HG03196 (cell line): ENCODE measurements around the gene TGFBRAP1.
"Not testable (repeated sequence)": the region's sequence is repeated elsewhere in the genome, so short reads cannot be mapped to it uniquely, and the experiment has no call there.

ENCODE experiments used
- ATAC-seq: cut with Tn5 transposase; IDR thresholded peaks from one replicate; pipeline ENCODE4 v1.9.1; 2021; ENCODE audit not compliant: unreplicated experiment

The TGFBRAP1 gene

GRCh38 chr2:105283532-105283931 is 46.0 kb downstream of the TGFBRAP1 start:
- no peak for ATAC-seq

DNA sequence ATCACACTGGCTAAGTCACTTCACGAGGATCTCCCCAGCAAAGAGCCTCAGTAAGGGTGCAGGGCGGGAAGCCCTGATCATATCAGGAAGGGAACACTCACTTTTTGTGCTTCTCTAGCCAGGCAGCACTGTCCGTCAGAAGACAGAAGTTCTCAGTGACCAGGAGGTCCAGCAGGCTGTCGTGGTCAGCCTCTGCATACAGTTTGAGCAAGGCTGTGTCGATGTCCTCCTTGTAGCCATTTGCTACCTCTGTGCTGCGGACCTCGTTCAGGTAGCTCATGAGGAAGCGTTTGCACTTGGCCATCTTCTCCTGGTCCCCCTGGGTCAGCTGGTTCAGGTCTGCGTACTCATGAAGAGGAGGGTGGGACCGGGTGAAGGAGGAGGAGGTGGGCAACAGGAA is 49.3 kb downstream of the TGFBRAP1 start:
- no peak for ATAC-seq

- no peak for ATAC-seq
Measured at GRCh38 chr2:105279126-105279525, 50.4 kb downstream of the TGFBRAP1 start.

GRCh38 chr2:105278654-105279053 is 50.9 kb downstream of the TGFBRAP1 start:
- ATAC-seq, result no peak

GRCh38 chr2:105274046-105274445 is 55.5 kb downstream of the TGFBRAP1 start:
- ATAC-seq, result no peak

DNA sequence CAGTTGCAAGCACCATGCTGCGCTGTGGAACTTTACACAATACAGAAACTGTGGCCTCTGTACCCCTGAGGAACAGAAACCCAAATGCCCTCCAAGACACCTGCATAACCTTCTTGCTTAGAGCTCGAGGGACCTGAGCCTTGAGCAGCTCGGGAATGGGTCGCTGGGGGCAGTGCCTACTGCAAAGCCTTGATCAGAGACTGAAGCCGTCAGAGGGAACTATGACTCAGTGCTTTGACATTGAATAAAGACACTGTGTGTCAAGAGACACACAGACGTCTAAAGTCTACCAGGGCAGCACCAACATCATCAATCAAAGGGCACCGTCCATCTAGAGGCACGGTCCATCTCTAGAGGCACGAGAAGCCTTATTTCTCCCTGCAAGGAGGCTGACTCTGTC is 57.4 kb downstream of the TGFBRAP1 start:
- no peak for ATAC-seq

GRCh38 chr2:105271393-105272045 is 58.0 kb downstream of the TGFBRAP1 start:
- no peak for ATAC-seq

DNA sequence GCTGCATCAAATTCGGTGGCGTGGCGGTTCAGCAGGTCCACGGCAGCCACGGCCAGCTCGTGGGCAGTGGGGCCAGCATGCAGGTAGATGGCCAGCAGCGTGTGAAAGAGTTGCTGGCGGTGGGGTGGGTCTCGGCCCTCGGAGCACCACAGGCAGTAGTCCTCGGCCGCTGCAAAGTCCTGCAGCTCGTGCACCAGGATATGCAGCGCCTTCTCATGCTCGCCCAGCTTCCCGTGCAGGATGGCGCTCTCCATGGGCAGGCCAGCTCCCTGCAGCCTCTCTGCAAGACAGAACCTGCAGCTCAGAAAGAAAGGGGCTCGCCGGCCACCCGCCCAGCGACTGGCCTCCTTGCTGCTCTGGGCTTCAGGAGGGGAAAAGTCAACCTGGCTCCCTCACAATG is 60.1 kb downstream of the TGFBRAP1 start:
- no peak for ATAC-seq

DNA sequence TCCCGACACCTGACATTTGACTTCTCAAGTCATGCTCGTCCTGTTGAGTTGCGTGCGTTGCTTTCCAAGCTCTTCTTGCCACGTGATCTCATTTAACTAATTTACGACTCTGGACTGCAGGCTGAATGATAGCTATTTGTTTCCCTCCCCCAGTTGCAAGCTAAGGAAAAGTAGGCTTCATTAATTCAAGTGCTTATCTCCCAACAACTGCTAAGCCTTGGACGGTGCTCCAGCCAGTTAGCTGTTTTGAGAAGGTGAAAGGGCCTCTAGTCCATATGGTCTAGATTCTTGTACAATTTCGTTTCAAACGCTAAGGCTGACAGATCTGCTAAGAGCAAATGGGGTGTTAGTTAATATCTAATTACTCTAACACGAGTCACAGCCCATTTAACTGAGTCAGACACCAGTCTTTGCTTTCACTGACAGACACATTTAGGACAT is 66.9 kb downstream of the TGFBRAP1 start:
- ATAC-seq, result no peak

- no peak for ATAC-seq
Measured at GRCh38 chr2:105261061-105261460, 68.5 kb downstream of the TGFBRAP1 start.

DNA sequence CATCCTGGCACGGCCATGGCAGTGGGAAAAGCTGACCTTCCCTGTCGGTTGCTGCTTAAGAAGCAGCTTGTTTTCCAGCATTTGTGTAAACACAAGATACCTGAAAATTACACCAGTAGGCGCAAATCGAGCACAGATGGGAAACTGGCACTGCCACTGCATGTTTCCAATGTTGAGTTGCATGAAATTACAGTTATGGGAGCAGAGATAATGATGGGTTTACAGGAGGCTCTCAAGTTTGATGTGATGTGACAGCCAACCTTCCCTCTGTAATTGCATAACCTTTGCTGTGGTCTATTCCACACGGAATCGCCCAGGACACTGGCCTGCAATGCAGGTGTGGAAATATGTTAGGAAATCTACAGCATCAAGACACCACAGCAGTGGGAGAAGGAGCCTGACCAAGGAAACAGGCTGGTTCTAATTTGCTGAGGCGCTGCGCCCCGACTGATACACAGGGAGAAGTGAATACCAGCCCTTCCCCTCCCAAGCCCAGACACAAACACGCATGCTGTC is 70.6 kb downstream of the TGFBRAP1 start:
- no peak for ATAC-seq

DNA sequence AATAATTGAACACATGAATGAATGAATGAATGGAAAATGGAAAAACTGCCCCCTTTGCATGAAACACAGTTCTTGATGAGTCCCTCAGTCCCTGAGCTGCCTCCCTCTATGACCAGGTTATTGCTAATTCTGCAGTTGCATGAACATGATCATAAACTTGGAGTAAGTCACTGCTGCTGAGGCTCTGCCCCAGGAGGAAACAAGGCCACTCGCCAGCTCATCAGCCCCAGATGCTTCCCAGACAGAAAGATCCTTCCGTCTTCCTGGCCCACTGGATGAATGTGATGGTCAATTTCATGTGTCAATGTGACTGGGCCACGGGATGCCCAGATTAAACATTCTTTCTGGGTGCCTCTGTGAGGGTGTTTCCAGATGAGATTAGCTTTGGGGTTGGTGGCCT is 71.6 kb downstream of the TGFBRAP1 start:
- no peak for ATAC-seq

- ATAC-seq, result no peak
Measured at GRCh38 chr2:105256431-105257047, 73.0 kb downstream of the TGFBRAP1 start.

DNA sequence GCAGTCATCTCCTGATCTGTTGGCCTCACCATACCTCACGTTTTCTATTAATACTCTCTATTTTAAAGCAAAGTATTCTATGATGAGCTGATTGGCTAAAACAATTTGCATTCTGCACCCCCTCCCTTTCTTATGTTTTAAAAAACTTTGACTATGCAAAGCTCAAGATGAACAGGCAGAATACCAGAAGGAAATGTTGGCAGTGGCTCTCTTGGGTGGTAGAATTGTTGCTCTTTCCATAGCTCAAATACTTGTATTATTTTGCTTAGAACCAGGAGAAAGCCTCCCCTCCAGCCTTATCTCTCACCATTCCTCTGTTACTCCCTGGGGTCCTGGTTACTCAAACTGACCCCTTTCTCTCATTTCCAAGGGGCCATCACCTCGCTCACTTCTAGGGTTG is 73.6 kb downstream of the TGFBRAP1 start:
- ATAC-seq, result no peak

GRCh38 chr2:105254531-105255210 is 74.9 kb downstream of the TGFBRAP1 start:
- no peak for ATAC-seq

- ATAC-seq, result no peak
Measured at GRCh38 chr2:105252271-105252670, 77.3 kb downstream of the TGFBRAP1 start.

DNA sequence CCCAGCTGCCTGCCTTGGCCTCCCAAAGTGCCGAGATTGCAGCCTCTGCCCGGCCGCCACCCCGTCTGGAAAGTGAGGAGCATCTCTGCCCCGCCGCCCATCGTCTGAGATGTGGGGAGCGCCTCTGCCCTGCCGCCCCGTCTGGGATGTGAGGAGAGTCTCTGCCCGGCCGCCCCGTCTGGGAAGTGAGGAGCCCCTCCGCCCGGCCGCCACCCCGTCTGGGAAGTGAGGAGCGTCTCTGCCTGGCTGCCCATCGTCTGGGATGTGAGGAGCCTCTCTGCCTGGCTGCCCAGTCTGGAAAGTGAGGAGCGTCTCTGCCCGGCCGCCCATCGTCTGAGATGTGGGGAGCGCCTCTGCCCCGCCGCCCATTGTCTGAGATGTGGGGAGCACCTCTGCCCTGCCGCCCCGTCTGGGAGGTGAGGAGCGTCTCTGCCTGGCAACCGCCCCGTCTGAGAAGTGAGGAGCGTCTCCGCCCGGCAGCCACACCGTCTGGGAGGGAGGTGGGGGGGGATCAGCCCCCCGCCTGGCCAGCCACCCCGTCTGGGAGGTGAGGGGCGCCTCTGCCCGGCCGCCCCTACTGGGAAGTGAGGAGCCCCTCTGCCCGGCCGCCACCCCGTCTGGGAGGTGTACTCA is 78.4 kb downstream of the TGFBRAP1 start:
- not testable (repeated sequence) for ATAC-seq

- ATAC-seq, result no peak
Measured at GRCh38 chr2:105249891-105250290, 79.6 kb downstream of the TGFBRAP1 start.

DNA sequence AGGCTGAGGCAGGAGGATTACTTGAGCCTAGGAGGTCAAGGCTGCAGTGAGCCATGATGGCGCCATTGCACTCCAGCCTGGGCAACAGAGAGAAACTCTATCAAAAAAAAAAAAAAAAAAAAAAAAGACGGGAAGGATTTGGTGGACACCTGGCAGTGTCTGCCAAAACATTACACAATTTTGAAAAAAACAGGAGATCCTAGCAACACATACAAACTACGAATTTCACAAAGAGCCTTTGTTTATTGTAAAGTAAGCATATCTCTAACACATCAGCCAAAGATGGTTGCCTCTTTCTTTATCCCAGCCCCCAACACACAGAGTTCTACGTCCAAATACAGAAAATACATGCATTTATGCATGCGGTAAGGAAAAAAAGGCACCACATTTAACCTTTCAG is 80.4 kb downstream of the TGFBRAP1 start:
- ATAC-seq, result no peak

DNA sequence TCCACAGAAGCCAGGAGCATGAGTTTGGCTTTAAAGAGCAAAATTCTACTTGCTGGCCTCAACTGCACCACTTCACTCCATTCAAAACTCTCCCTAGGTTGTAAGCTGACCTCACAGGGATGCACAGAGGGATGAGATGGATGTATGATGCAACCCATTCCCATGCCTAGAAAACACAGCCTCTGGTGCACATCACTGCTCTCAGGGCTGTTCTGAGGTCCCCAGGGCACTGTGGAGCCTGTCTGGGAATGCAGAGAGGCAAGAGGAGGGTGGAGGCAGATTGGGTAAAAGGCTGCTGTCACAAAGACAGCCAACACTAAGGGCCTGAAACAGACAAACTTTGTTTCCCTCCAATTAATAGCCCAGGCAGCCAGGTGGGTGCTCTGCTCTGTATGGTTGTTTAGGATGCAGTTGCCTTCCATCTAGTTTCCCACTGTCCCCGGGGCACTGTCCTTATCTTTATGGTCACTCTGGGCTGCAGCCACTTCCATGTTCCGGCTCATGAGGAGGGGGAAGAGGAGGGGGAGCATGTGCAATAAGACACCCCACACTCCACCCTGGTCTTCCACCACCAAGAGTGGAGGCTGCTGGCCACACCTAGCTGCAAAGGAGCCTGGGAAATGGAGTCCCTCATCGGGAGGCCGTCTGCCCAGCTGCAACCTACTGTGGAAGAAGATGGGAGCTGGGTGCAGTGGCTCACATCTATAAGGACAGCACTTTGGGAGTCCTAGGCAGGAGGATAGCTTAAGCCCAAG is 81.0 kb downstream of the TGFBRAP1 start:
- no peak for ATAC-seq

DNA sequence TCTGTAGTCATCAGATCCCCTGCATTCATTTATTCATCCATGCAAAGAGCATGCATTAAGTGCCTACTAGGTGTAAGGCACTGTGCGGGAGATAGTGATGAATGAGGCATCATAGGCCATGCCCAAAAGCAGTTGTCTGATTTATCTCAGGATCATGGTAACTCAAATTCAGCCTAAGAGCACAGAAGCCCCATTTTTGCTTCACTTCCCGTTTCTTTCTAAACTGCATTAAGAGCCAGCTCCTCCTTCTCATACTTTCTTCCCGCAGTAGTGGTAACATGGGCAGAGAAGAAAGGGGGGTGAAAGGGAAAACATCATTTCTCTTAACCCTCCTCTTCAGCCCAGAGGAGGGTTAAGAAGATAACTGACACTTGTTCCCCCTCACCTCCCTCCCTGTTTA is 85.1 kb downstream of the TGFBRAP1 start:
- no peak for ATAC-seq
